ENCODE results near the gene PTK6. TPM values are rescaled to one million over a fixed set of nuclear protein-coding genes. Genes with fewer than 3 reads are reported as not detected.

The PTK6 gene
- total RNA-seq, 2 experiments from 2014 or later: 0.19 to 0.22 TPM

GRCh38 chr20:63525185-63525584 is 12.0 kb downstream of the PTK6 start:
- ChIA-PET POLR2A (no interaction called here), CTCF (no interaction called here)
- peaks cover 18% of the 10 kb centered on the region for H3K4me1 ChIP-seq (ENCODE audit: insufficient read depth, low read length)
- H3K4me3 ChIP-seq (ENCODE audit: low read length): no peak overlapping the region
- Mint-ChIP-seq H3K4me1 (ENCODE audit: low read depth) (peaks cover 9% of the 10 kb centered on the region), H3K9me3 (peaks cover 3% of the 10 kb centered on the region), H3K27me3 (no peaks in the 10 kb centered on the region), H3K4me3 (peak overlapping the region; percentile 34), H3K36me3 (ENCODE audit: low read depth) (peaks cover 29% of the 10 kb centered on the region), H3K27ac (peak overlapping the region; percentile 52)
- no peak overlapping the region for H3K27ac ChIP-seq (ENCODE audit: low read depth in 1 of 2, low read length in 2 of 2)
- H3K27me3 ChIP-seq (ENCODE audit: control insufficient read depth in 1 of 2, insufficient read depth in 2 of 2, low read length in 2 of 2): no peaks in the 10 kb centered on the region
- DNase-seq: no peak
- H3K9me3 ChIP-seq (ENCODE audit: control insufficient read depth in 1 of 2, insufficient read depth in 1 of 2, low read length in 2 of 2): peaks cover 0 to 15% of the 10 kb centered on the region in 2 experiments
- ATAC-seq (ENCODE audit: poor library complexity): no peak
- intact Hi-C loops (cut with DNase I, micrococcal nuclease): no loop called here
- TF ChIP-seq, protein P1, sequence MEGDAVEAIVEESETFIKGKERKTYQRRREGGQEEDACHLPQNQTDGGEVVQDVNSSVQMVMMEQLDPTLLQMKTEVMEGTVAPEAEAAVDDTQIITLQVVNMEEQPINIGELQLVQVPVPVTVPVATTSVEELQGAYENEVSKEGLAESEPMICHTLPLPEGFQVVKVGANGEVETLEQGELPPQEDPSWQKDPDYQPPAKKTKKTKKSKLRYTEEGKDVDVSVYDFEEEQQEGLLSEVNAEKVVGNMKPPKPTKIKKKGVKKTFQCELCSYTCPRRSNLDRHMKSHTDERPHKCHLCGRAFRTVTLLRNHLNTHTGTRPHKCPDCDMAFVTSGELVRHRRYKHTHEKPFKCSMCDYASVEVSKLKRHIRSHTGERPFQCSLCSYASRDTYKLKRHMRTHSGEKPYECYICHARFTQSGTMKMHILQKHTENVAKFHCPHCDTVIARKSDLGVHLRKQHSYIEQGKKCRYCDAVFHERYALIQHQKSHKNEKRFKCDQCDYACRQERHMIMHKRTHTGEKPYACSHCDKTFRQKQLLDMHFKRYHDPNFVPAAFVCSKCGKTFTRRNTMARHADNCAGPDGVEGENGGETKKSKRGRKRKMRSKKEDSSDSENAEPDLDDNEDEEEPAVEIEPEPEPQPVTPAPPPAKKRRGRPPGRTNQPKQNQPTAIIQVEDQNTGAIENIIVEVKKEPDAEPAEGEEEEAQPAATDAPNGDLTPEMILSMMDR (IDR thresholded peaks at IDR 0.05): no peak
- peaks cover 23% of the 10 kb centered on the region for H3K36me3 ChIP-seq (ENCODE audit: insufficient read depth, low read length)

DNA sequence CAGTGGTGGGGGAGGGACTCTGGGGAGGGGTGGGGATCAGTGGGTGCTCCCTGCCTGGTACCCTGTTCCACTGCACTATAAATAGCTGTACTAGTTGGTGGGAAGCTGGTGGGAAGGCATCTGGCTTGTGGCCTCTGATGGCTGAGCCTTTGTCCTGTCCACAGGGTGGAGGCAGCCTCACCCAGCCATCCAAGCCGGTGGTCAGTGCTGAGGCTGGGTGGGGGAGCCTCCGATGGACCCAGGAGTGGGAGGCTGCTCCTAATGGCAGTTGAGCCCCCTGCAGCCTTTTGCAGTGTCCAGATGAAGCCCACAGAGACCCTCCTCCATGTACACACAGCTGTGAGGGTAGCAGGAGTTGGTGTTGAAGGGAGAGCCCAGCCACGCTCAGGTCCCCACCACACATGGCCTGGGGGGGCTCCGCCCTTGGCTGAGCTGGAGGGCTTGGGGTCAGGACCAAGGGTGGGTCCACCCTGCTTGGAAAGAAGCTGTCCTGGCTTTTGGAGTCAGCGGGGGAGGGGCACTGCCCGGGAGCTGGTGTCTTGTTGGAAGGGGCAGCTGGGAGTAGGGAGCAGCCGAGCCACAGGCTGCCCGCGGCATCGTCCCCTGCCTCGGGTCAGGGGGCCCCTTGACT is 14.1 kb downstream of the PTK6 start:
- Mint-ChIP-seq H3K9me3 (peaks cover 3% of the 10 kb centered on the region), H3K36me3 (ENCODE audit: low read depth) (peaks cover 29% of the 10 kb centered on the region), H3K27me3 (no peaks in the 10 kb centered on the region), H3K27ac (peak overlapping the region; percentile 52), H3K4me1 (ENCODE audit: low read depth) (peaks cover 10% of the 10 kb centered on the region), H3K4me3 (peak overlapping the region; percentile 54)
- Histone ChIP-seq H3K27me3 (ENCODE audit: control insufficient read depth in 1 of 2, insufficient read depth in 2 of 2, low read length in 2 of 2) (no peaks in the 10 kb centered on the region), H3K4me1 (ENCODE audit: insufficient read depth, low read length) (peaks cover 29% of the 10 kb centered on the region), H3K9me3 (ENCODE audit: control insufficient read depth in 1 of 2, insufficient read depth in 1 of 2, low read length in 2 of 2) (peaks cover 0 to 12% of the 10 kb centered on the region in 2 experiments), H3K36me3 (ENCODE audit: insufficient read depth, low read length) (peaks cover 23% of the 10 kb centered on the region), H3K27ac (ENCODE audit: low read depth in 1 of 2, low read length in 2 of 2) (no peak overlapping the region), H3K4me3 (ENCODE audit: low read length) (no peak overlapping the region)
- no peak for ATAC-seq (ENCODE audit: poor library complexity)
- CTCF ChIA-PET: interaction anchor here (2.7 kb wide), 1 partner anchor 14 kb away, joined by 8 read pairs; the partner anchor contains the start of gene PTK6
- intact Hi-C loops (cut with DNase I, micrococcal nuclease): loop anchor here in 1 of 2 experiments (5.0 kb wide), 1 partner anchor 129 kb away; the partner anchor contains the start of gene STMN3
- peak in 3 of 14 experiments; percentile 1 to 32 (median 8) for DNase-seq
- POLR2A ChIA-PET: interaction anchor here (4.0 kb wide), 1 partner anchor 15 kb away, joined by 71 read pairs; the partner anchor contains the start of gene PTK6
- TF ChIP-seq, protein P1 (IDR thresholded peaks at IDR 0.05): no peak

GRCh38 chr20:63522091-63522868 is 14.9 kb downstream of the PTK6 start:
- Mint-ChIP-seq H3K9me3 (peaks cover 3% of the 10 kb centered on the region), H3K4me3 (peak overlapping the region; percentile 73)

More at GRCh38 chr20:63522091-63522868, 14.9 kb downstream of the PTK6 start:
- Histone ChIP-seq H3K36me3 (ENCODE audit: insufficient read depth, low read length) (peaks cover 23% of the 10 kb centered on the region), H3K27ac (ENCODE audit: low read depth in 1 of 2, low read length in 2 of 2) (no peak overlapping the region), H3K4me3 (ENCODE audit: low read length) (no peak overlapping the region), H3K4me1 (ENCODE audit: insufficient read depth, low read length) (peaks cover 29% of the 10 kb centered on the region), H3K27me3 (ENCODE audit: control insufficient read depth in 1 of 2, insufficient read depth in 2 of 2, low read length in 2 of 2) (no peaks in the 10 kb centered on the region), H3K9me3 (ENCODE audit: control insufficient read depth in 1 of 2, insufficient read depth in 1 of 2, low read length in 2 of 2) (peaks cover 0 to 12% of the 10 kb centered on the region in 2 experiments)
- ChIA-PET POLR2A (interaction anchor here (0.7 to 4.0 kb wide), 7 partner anchors 8 to 535 kb away, joined by 3 to 71 read pairs (median 4); partner anchors contain the start of genes PRPF6, PTK6, RTEL1 and SAMD10), CTCF (interaction anchor here (2.2 to 2.7 kb wide), 2 partner anchors 15 to 26 kb away, joined by 8 to 9 read pairs; partner anchors contain the start of gene PTK6)
- ATAC-seq (ENCODE audit: poor library complexity) (no peak), DNase-seq (peak in 3 of 14 experiments; percentile 1 to 31 (median 8))
- Mint-ChIP-seq H3K27me3 (no peaks in the 10 kb centered on the region), H3K36me3 (ENCODE audit: low read depth) (peaks cover 29% of the 10 kb centered on the region), H3K4me1 (ENCODE audit: low read depth) (peaks cover 13% of the 10 kb centered on the region), H3K27ac (peak overlapping the region; percentile 42)
- TF ChIP-seq, protein P1 (IDR thresholded peaks at IDR 0.05): no peak
- intact Hi-C loops (cut with DNase I, micrococcal nuclease): loop anchor here in 1 of 2 experiments (5.0 kb wide), 1 partner anchor 130 kb away; the partner anchor contains the start of gene STMN3

All from CD4-positive, alpha-beta T cell (primary cell).